Right renal cortex interstitium (tissue), 3 donors: ENCODE measurements around the gene KCND2. TPM values are rescaled to one million over a fixed set of nuclear protein-coding genes. Genes with fewer than 3 reads are reported as not detected.

Source experiments
- DNase-seq, 3 donors: peaks; one replicate each; pipeline ENCODE4 v3.0.0-alpha.2; 2013; ENCODE audit warnings: low read depth in 3 of 3, low spot score in 2 of 3
- polyA plus RNA-seq, 3 donors: library from polyadenylated mRNA; unstranded; fragments of 120-200 nt; gene quantifications; one replicate each; pipeline ENCODE4 v1.2.1, GENCODE V29; 2013; ENCODE audit not compliant: insufficient read length in 3 of 3

Gene KCND2
- polyA plus RNA-seq, 3 donors = 1.7 to 2.2 (median 2.0) TPM

DNA sequence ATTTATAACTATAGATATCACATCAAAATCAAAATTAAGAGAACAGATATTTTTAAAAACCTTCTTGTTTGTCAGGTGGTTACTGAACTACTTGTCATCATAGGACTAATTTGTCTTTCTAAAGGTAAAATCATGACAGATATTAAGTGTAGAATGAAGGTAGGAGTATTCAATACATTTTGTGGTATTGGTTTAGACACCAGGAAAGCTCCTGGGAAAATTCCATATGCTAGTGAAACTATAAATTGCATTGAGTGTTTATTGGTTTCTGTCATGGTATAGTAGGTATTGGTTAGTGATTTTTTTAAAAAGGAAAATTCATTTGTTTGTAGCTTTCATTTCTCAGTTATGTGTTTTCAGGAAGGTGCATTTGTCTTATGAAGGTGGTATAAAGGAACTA lies 132.7 kb downstream of the KCND2 start:
- DNase-seq = no peak

DNA sequence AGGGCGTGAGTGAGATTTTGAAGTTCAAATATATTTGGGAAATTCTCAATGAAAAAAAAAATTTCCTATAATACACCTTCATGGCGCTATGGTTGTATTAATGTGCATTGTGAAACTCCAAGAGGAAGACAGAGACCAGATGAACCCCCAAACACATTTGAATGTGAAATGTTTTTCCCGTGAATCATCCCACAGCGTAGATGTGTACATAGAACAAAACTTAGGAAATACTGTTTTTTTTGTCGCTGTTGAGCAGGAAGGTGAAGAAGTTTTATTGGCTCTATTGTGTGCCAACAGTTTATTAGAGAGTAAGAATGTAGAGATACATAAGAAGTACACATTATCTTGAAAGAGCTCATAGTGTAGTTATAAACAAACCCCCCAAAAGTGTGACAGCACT lies 134.0 kb downstream of the KCND2 start:
- DNase-seq = no peak

DNA sequence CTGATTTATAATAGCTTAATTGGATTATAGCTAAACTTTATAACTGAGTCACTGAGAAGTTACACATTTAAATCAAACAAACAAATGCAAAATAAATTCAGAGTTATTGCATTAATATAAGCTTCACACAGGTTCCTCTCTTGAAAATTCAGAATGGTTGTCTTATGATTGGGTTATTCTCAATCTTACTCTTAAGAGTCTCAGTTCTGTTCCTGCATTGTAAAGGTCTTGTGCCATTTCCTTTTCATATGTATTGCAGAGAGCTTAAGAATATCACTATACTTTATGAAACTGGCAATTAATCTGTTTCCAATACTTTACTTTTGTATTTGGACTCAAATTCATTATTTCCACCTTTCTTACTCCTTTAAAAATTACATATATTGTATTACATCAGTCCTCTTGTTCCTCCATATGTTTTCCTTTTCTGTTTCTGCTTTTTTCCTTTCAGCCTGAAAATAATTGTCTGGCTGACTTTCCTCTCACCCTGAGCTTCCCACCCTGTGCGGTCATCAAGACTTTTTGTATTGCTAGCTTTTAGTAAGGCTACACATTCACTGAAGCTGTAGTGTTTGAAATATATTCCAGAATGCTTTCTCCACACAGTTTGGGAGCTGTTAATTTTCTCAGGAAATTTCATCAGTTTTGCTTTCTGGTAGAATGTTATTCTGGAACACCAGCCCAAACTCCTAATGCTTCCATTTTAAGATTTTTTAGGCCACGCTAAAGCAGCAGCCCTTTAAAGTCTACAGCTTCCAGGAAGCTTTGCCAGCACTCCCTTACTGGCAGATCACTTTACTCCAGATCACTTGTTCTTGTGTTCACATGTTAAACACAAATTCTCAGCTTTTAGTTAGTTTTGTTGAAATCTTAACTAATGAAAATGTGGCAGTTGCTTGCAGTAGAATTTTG lies 139.4 kb downstream of the KCND2 start:
- no peak for DNase-seq

DNA sequence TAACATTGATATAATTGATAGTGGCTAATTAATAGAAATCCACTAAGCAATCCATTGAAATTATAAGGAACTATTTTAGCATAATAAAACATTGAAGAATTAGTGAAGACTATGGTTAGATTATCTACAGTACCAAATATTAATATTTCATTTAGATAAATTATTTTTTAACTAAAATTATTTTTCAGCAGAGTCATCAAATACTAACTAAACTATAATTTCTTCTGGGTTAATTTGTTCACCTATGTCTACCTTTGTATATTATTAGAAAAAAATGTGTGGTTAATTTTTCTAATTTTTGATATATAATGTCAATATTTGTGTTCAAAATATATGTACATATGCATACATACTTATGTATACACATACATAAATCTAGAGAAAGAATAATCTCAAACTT lies 140.2 kb downstream of the KCND2 start:
- no peak for DNase-seq

DNA sequence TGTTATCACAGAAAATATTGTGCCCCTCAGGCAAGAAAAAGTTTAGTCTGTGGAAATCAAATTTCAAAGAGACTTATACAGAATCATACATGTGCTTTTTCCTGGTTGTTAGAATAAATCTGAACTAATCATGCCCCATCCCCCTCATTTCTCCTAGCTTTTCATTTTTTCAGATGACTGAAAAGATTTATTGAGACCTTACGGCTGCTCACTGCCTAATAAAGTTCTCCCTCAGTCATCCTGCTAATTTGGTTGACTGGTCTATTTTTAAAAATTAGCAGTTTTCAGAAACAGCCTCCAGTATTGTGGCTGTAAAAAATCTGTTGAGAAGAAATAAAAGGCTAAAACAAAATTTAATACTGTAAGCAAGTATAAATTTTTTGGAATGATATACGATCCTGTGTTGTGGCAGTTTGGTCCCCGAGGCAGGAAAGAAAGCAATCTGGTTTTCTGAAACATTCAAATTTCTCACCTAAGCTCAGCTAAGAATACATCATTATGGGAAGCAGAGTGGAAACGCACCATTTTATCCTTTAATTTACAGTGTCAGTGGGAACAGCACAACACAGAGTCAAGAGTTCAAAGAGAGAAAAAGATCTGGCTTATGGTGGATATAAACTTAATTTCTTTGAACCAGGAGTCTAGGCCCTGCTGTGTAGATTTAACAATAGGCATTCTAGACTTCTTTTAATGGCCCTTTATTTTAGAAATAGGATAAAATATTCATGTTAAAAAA lies 144.4 kb downstream of the KCND2 start:
- no peak for DNase-seq

DNA sequence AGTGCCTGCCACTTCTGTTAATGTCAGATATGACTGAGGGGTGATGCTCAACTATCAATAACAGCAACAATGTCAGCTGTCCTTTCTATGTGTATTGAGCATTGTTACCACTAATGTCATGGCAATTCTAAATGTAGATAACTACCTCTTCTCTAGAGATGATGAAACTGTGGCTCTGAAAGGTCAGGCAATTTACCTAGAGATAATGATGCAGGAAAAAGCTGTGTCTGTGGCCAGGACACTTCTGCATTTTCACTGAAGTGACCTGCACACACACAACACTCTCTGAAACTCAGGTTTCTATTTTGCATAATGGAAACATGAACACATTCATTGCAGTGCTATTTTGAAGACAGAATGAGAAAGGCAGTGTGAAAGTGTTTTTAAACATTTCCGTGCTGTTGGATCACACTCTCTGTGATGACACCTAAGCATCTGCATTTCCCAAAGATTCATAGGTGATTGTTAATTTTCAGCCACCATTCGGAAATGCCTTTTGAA lies 148.2 kb downstream of the KCND2 start:
- DNase-seq = no peak

DNA sequence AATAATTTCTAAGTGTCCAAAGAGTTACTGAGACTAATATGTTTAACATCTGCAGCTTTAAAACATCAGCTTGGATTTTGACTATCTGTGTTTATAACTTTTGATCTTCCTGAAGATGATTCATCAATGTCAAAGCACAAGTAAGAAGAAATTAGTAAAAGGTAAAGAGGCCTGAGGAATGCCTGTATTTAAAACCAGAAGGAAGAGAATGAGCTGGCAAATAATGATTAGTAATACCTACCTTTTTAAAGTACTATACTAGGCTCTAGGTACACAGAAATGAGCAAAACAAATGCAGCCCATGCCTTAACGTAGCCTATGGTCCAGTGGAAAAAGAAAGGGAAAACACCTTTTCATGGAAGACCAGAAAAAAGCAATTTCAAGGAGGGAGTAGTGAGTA lies 158.0 kb downstream of the KCND2 start:
- no peak for DNase-seq

DNA sequence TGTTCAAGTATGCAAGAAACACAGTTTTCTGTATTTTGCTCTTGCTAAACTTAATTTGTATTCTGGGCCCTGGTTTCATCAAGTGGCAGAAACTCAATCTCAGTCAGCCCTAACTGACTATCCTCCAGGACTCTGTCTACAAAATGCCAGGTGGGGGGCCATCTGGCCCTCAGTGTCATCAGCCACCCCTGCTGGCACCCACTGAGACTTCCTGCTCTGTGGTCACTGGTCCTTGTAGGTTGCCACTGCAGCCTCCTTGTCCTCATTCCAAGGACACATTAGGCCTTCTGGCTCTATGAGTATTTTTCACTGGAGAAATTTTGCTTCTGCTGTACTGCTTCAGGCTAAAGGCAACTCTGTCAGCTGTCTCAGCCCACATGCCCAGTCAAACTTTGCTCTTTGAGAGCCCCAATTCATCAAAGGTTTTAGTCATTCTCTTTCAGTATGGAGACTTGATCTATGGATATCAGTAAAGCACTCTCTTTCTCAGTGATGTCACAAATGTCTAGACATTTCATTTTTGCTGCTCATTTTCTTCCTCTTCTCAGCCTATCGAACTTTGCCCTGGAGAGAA lies 163.6 kb downstream of the KCND2 start:
- no peak for DNase-seq

DNA sequence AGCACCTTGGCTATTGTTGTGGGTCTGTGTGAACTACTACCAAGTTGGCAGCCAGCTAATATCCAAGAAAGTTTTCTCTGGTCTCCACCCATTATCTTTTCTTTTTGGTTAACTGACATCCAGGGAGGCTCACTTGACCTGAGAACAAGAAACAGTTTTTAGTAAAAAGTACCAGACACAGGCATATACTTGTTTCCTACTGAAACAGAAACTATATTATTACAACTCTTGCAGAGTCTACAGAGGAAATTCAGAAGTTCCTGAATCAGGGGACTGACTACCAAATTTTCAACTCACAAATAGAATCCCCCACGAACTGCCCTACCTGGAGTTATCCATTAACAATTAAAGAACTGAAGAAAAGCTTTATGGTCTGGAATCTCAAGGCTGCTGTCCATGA lies 168.9 kb downstream of the KCND2 start:
- DNase-seq = no peak

DNA sequence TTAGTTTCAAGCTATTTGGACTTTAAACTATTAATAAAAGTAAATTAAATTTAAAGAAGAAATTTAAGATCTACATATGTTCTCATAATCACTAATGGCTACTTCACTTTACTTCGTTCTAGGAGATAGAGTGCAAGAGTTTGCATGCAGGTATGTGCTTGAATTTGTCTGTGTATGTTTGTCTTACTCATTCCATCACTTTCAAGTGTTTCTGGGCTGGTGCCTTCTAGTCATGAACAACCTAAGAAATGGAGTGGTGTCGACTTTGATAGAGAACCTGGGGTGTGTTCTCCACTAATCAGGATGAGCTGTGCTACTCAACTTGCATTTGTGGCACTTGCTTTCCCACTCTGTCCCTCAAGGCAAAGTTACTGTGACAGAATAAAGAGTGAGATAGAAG lies 169.9 kb downstream of the KCND2 start:
- no peak for DNase-seq

DNA sequence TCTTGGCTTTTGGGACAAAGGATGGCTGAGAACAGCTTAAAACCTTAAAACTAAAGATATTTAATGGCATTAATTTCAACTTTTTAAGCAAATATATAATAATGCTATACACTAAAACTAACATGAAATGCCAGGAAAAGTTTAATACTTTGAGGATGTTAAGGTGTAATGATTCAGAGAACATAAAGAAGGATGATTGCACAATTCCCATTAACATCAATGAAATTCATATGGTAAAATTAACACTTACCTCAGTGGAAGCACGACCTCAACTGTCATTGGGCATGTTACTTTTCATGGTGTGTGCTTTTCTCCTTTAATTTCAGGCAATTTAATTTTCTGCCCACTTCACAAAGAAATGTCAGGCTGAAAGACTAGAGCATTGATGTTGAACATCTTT lies 171.7 kb downstream of the KCND2 start:
- no peak for DNase-seq

DNA sequence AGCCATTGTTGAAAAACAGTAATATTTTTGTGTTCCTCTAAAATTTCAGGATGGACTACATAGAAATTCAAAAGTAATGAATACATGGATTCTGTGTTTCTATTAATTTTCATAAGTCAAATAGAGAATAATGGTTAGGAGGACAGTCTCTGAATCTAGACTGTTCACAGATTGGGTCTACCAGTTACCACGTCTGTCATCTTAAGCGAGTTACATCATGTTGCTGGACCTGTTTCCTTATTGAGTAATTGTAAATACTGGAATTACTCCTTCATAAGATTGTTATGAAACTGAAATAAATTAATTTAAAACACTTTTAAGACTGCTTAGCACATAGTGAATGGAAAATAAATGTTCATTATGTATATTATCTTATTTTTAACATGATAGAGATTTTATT lies 172.3 kb downstream of the KCND2 start:
- no peak for DNase-seq

DNA sequence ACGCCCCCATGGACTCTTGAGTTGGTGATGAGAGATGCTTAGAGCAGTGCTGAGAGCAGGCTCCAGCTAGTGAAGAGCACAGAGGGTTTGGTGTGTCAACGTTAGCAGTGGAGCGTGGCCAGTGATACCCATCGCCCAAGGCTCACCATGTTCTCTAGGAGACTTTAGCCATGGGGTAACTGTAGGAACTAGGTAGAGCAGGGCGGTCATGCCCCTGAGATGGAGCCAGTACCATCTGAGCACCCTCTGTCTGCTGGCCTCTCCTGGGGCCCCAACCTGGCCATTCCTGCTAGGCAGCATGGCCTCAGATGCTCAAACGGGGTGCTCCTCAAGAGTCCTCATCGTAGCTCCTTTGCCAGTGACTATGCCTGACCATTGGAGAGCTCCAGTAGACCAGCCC lies 179.7 kb downstream of the KCND2 start:
- DNase-seq = no peak

DNA sequence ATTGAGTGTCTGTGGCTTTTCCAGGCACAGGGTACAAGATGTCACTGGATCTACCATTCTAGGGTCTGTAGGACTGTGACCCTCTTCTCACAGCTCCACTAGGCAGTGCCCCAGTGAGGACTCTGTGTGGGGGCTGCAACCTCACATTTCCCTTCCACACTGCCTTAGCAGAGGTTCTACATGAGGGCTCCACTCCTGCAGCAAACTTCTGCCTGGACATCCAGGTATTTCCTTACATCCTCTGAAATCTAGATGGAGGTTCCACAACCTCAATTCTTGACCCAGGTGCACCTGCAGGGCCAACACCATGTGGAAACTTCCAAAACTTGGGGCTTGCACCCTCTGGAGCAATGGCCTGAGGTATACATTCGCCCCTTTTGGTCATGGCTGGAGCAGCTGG lies 183.7 kb downstream of the KCND2 start:
- no peak for DNase-seq

DNA sequence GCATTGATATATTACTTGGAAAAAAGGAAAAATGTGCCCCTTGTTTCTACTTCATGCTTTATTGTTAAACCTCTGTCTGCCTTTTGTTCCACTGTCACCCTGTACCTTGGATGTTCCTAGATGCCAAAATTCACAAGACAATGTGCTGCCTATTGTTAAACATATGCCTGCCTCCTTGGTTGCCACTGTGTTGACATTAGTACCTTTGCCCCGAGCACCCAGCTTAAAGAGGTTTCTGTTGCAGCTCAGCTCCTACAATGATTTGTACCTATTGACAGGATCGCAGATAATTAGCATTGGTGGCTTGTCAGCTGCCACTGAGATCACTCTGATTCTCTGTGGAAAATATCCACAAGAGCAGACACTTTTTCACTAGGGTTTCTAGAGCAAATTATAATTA lies 188.0 kb downstream of the KCND2 start:
- no peak for DNase-seq

DNA sequence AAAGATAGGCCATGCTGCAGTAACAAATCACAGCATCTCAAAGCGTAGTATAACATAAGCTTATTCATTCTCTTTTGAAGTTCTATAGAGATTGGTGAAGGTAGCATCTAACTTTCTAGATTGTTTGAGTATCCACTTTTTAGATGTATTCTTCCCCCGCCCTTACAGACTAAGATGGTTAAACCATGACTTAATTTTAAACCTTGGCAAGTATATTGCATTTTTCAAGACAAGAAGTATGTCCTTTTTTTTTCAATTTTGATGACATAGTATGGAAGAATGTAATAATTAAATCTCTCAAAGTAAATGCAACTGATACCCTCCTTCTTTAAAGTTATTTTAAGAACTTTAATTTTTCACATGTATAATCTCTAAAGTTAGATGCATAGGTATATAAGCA lies 190.0 kb downstream of the KCND2 start:
- no peak for DNase-seq

DNA sequence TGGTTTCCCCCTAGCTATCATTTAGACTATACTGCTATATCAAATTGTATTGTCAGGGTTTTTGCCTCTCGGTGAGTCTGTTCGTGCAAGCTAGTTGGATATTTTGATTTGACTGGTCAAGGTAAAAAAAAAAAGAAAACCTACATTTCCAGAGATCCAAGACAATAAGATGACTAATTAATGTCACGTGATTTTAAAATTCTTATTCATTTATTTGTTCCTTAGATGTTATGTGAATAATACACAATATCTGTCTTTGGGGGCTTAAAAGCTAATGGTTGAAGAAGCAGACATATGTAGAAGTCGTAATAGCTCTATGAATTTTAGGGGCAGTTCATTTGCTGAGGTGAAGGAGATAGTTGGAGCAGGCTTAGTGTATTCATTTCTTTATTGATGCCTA lies 191.1 kb downstream of the KCND2 start:
- DNase-seq = no peak

DNA sequence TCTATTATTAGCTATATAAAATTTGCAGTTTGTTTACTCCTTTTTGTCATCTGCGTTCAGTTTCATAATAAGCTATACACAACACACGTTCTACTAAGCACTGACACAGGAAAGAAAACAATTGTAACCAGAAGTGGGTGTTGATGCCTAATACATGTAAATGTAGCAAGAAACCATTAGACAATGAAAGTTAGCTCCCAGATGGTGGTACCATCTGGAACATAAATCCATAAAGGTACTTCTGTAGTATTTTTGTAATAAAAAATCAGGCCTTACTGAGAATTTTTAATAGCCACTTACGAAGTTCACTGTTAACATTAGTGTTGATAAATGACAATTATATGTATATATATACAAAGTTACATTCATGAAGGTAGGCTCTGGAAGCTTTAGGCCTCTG lies 194.7 kb downstream of the KCND2 start:
- no peak for DNase-seq

DNA sequence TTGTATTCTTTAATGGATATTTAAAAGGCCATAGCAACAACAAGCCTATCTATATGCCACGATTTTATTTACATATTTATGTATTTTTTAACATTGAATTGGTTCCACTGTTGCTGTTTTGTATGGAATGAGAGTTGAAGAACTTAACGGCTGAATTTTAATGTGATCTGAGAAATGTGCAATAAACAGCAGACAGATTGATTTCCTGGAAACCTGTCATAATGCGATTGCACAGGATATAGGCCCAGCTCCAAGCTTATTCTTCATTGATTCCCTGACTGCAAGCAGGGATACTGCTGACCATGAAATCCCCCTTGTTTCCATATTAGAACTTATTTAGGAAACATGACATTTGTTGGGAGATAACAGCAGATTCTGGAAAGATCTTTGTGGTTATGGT lies 195.6 kb downstream of the KCND2 start:
- DNase-seq = no peak

DNA sequence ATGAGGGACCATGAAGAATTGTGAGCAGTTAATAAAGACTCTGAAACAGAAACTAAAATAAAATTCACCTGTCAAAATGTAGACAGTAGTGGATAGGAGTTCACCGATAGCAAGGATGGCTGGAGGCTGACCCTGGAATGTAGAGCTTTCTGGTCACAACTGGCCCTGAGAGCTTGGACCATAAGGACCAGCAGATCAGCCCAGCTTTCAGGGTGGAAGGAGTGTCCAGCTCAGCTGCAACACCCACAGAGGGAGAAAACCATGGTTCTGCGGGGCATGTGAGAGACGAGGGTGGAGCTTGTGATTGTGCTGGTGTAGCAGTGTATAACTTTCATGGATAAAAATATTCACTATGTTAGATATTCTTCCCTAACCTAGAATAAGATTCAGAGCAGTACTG lies 199.9 kb downstream of the KCND2 start:
- no peak for DNase-seq

DNA sequence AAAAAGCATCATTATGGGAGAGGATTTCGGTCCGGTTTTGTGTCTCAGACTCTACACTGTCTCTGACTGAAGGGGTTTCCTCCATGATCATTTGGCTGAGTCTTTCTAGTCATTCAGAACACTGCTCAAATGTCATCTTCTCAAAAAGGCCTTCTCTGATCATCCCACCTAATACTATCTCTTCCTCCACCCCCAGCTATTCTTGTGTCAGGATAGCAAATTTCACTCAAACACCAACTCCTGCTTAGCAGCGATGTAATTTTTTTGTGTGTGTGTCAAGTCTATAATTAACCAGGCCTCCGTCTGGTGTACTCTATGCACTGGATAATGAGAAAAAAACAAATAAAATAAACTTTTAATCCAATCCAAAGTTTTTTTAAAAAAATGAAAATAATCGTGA lies 200.4 kb downstream of the KCND2 start:
- DNase-seq = no peak

DNA sequence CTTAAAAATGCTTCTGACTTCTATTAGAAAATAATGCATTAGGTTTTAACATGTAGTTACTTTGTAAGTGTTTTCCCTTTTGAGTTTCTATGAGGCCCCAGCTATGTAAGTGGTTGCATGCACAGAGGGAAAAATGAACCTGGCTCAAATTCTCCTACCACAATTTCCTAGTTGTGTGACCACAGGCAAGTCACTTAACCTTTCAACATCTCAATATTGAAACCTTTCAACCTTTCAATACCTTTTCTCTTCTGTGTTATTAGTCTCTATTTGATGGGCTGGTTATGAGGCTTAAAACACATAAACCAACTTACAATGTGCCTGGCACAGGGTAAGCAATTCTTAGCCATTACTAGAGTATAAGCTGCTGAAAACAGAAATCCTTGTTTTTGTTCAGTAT lies 203.0 kb downstream of the KCND2 start:
- no peak for DNase-seq
